Stimulated activated CD8-positive, alpha-beta memory T cell treated with anti-CD3 and anti-CD28 coated beads, Interleukin-4, amount 100 ng/mL, for 1 hour (primary cell): ENCODE measurements around the gene ISLR.
"Not testable (repeated sequence)": the region's sequence is repeated elsewhere in the genome, so short reads cannot be mapped to it uniquely, and the experiment has no call there.

Source experiments
- DNase-seq, 2 donors: peaks; one replicate each; pipeline ENCODE4 v3.0.0-alpha.2; 2020; ENCODE audit warnings: low read depth in 2 of 2, low spot score in 1 of 2

The ISLR gene

GRCh38 chr15:74136814-74137536, 36.5 kb upstream of the ISLR start:
- DNase-seq, result no peak

- no peak for DNase-seq
Observed at GRCh38 chr15:74137537-74137894, 36.0 kb upstream of the ISLR start.

GRCh38 chr15:74138642-74139041, 34.9 kb upstream of the ISLR start:
- no peak for DNase-seq

GRCh38 chr15:74141591-74141990, 31.9 kb upstream of the ISLR start:
- no peak for DNase-seq

GRCh38 chr15:74144153-74144775, 29.2 kb upstream of the ISLR start:
- no peak for DNase-seq

- no peak for DNase-seq
Observed at GRCh38 chr15:74146277-74146800, 27.2 kb upstream of the ISLR start.

- no peak for DNase-seq
Observed at GRCh38 chr15:74147051-74147450, 26.5 kb upstream of the ISLR start.

GRCh38 chr15:74155766-74156417, 17.6 kb upstream of the ISLR start:
- DNase-seq, result no peak

GRCh38 chr15:74156678-74157411, 16.7 kb upstream of the ISLR start:
- no peak for DNase-seq

- DNase-seq, result no peak
Observed at GRCh38 chr15:74157868-74158827, 15.4 kb upstream of the ISLR start.

GRCh38 chr15:74158855-74159650, 14.5 kb upstream of the ISLR start:
- no peak for DNase-seq

- no peak for DNase-seq
Observed at GRCh38 chr15:74159773-74160172, 13.7 kb upstream of the ISLR start.

GRCh38 chr15:74160390-74160789, 13.1 kb upstream of the ISLR start:
- DNase-seq, result not testable (repeated sequence)

GRCh38 chr15:74162195-74162536, 11.3 kb upstream of the ISLR start:
- not testable (repeated sequence) for DNase-seq

- no peak for DNase-seq
Observed at GRCh38 chr15:74165461-74165860, 8.0 kb upstream of the ISLR start.

- no peak for DNase-seq
Observed at GRCh38 chr15:74167891-74168331, 5.6 kb upstream of the ISLR start.

GRCh38 chr15:74168711-74169126, 4.8 kb upstream of the ISLR start:
- DNase-seq, result no peak

GRCh38 chr15:74170071-74170844, 3.3 kb upstream of the ISLR start:
- no peak for DNase-seq
